ENCODE measurements around the gene KMT2B. TPM values are rescaled to one million over a fixed set of nuclear protein-coding genes. Genes with fewer than 3 reads are reported as not detected.

KMT2B gene
- total and polyA plus RNA-seq, 5 donors: 13.8 to 19.1 (median 16.8) TPM

- no peak for ATAC-seq
- no peaks in the 10 kb centered on the region for H3K9me3 ChIP-seq (ENCODE audit: control insufficient read depth, low read length)
- no peaks in the 10 kb centered on the region for H3K27me3 ChIP-seq (ENCODE audit: control insufficient read depth, insufficient read depth)
- H3K27ac ChIP-seq (ENCODE audit: low read length): no peak overlapping the region
- peak in 1 of 3 donors; percentile 28 for DNase-seq
- H3K4me3 ChIP-seq (ENCODE audit: low read length): no peak overlapping the region
- WGBS: 89% methylated on average over 37 of the region's 37 CpGs
- H3K4me1 ChIP-seq (ENCODE audit: control insufficient read depth, insufficient read depth, low read length): no peaks in the 10 kb centered on the region
- intact Hi-C loops (cut with DNase I): no loop called here
Measured at GRCh38 chr19:35738021-35738886, 20.5 kb downstream of the KMT2B start.

GRCh38 chr19:35738887-35739229 is 21.1 kb downstream of the KMT2B start:
- DNase-seq (no peak), ATAC-seq (no peak)
- Histone ChIP-seq H3K9me3 (ENCODE audit: control insufficient read depth, low read length) (no peaks in the 10 kb centered on the region), H3K27me3 (ENCODE audit: control insufficient read depth, insufficient read depth) (no peaks in the 10 kb centered on the region), H3K27ac (ENCODE audit: low read length) (no peak overlapping the region), H3K4me1 (ENCODE audit: control insufficient read depth, insufficient read depth, low read length) (no peaks in the 10 kb centered on the region), H3K4me3 (ENCODE audit: low read length) (no peak overlapping the region)
- 82% methylated on average over 2 of the region's 2 CpGs for WGBS
- intact Hi-C loops (cut with DNase I): no loop called here

DNA sequence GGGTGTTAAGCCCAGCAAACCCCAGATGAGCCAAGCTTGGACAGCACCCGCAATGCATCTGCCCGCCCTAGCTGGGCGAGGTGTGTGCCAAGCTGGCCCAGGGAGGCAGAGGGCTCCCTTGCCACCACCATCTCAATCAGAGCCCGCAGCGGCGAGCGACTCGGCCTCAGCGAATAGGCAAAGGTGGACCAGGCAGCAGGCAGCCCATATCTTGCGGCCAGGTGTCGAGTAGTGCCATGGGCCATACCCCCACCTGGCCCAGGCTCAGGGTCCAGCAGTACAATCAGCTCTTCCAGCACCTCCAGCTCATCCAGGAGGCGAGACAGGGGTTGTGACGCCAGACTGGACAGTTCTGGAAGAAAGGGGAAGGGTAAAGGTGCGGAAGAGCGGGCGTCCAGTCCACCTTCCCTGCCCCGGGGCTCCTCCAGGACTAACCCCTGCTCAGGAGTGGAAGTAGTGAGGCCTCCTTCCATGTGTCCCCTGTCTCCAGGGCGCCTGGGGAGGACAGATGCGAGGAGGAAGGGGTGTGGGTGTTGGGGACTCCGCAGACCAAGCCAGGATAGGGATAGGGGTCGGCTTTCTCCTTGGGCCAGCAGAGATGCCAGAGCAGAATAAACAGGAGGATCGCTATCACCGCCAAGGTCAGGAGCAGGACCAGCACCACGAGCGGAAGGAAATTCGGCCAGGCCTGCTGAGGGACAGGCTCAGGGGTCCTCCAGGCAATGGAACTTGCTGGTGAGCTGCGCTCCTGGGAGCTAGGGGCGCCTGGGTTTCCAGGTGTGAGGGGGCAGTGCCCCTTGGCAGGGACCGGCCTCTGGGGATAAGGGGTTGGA is 21.7 kb downstream of the KMT2B start:
- H3K4me1 ChIP-seq (ENCODE audit: control insufficient read depth, insufficient read depth, low read length): peaks cover 4% of the 10 kb centered on the region

GRCh38 chr19:35740108-35740422 is 22.3 kb downstream of the KMT2B start:
- Histone ChIP-seq H3K4me1 (ENCODE audit: control insufficient read depth, insufficient read depth, low read length) (peaks cover 4% of the 10 kb centered on the region), H3K9me3 (ENCODE audit: control insufficient read depth, low read length) (no peaks in the 10 kb centered on the region), H3K4me3 (ENCODE audit: low read length) (peak overlapping the region; percentile 55), H3K27me3 (ENCODE audit: control insufficient read depth, insufficient read depth) (no peaks in the 10 kb centered on the region), H3K27ac (ENCODE audit: low read length) (peak overlapping the region; percentile 68)
- intact Hi-C loops (cut with DNase I): no loop called here
- ATAC-seq (no peak), DNase-seq (no peak)
- 1% methylated on average over 16 of the region's 16 CpGs for WGBS

More for the DNA sequence above, 21.7 kb downstream of the KMT2B start:
- H3K27me3 ChIP-seq (ENCODE audit: control insufficient read depth, insufficient read depth): no peaks in the 10 kb centered on the region
- H3K9me3 ChIP-seq (ENCODE audit: control insufficient read depth, low read length): no peaks in the 10 kb centered on the region
- peak in 2 of 3 donors; percentile 32 to 76 for DNase-seq
- no peak overlapping the region for H3K27ac ChIP-seq (ENCODE audit: low read length)
- WGBS: 71% methylated on average over 29 of the region's 29 CpGs
- intact Hi-C loops (cut with DNase I): no loop called here
- no peak overlapping the region for H3K4me3 ChIP-seq (ENCODE audit: low read length)
- no peak for ATAC-seq

- H3K4me1 ChIP-seq (ENCODE audit: control insufficient read depth, insufficient read depth, low read length): peaks cover 4% of the 10 kb centered on the region
Measured at GRCh38 chr19:35740423-35741202, 22.8 kb downstream of the KMT2B start.

GRCh38 chr19:35741203-35741515 is 23.4 kb downstream of the KMT2B start:
- H3K27ac ChIP-seq (ENCODE audit: low read length): peak overlapping the region; percentile 79
- 3% methylated on average over 12 of the region's 12 CpGs for WGBS
- H3K4me1 ChIP-seq (ENCODE audit: control insufficient read depth, insufficient read depth, low read length): peaks cover 4% of the 10 kb centered on the region
- H3K27me3 ChIP-seq (ENCODE audit: control insufficient read depth, insufficient read depth): no peaks in the 10 kb centered on the region
- no peak for ATAC-seq
- DNase-seq: no peak
- intact Hi-C loops (cut with DNase I): no loop called here
- peak overlapping the region; percentile 69 for H3K4me3 ChIP-seq (ENCODE audit: low read length)
- no peaks in the 10 kb centered on the region for H3K9me3 ChIP-seq (ENCODE audit: control insufficient read depth, low read length)

More at GRCh38 chr19:35740423-35741202, 22.8 kb downstream of the KMT2B start:
- DNase-seq (peak; percentile 99 to 100 (median 99)), ATAC-seq (peak; percentile 88 to 91)
- WGBS: under 1% methylated on average over 63 of the region's 63 CpGs
- Histone ChIP-seq H3K4me3 (ENCODE audit: low read length) (peak overlapping the region; percentile 69), H3K27me3 (ENCODE audit: control insufficient read depth, insufficient read depth) (no peaks in the 10 kb centered on the region), H3K9me3 (ENCODE audit: control insufficient read depth, low read length) (no peaks in the 10 kb centered on the region), H3K27ac (ENCODE audit: low read length) (peak overlapping the region; percentile 79)
- intact Hi-C loops (cut with DNase I): no loop called here

DNA sequence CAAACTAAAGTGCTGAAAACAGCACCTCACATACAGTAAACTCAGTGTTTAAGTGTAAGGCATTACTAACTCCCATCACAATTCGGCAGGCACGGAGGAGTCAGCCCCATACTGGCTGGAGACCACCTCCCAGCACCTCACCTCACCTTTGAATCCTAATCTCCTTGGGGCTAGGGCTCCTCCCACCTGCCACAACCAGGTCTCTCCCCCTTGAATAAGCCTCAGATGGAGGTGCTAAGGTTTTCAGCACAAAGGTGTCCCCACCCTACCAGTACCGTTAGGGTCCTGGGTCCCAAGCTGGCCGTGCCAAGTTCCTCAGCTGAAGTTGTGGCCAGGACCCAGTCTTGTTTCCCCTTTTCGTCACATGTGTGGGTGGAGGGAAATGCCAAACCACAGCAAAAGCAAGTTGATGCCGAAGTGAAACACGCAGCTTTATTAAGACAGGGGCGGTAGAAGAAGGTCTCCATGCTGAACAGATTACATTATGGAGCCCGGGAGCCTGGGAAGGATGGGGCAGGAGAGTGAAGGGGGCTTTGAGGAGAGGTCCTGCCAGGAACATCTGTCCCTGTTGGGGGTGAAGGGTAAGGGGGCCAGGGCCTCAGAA is 24.4 kb downstream of the KMT2B start, which contains the start of gene IGFLR1:
Gene IGFLR1 (minus strand): TSS at position 332 of the 604 bp plus-strand sequence. CDS start 1,272 bp downstream, outside the sequence.
- Histone ChIP-seq H3K27me3 (ENCODE audit: control insufficient read depth, insufficient read depth) (no peaks in the 10 kb centered on the region), H3K4me3 (ENCODE audit: low read length) (no peak within 1 kb of the TSS), H3K4me1 (ENCODE audit: control insufficient read depth, insufficient read depth, low read length) (peaks cover 4% of the 10 kb centered on the region), H3K27ac (ENCODE audit: low read length) (no peak within 1 kb of the TSS), H3K9me3 (ENCODE audit: control insufficient read depth, low read length) (no peaks in the 10 kb centered on the region)
- no peak for ATAC-seq
- intact Hi-C loops (cut with DNase I): no loop called here
- WGBS: 79% methylated on average over 9 of the region's 9 CpGs
- peak in 1 of 3 donors; percentile 62 for DNase-seq

DNA sequence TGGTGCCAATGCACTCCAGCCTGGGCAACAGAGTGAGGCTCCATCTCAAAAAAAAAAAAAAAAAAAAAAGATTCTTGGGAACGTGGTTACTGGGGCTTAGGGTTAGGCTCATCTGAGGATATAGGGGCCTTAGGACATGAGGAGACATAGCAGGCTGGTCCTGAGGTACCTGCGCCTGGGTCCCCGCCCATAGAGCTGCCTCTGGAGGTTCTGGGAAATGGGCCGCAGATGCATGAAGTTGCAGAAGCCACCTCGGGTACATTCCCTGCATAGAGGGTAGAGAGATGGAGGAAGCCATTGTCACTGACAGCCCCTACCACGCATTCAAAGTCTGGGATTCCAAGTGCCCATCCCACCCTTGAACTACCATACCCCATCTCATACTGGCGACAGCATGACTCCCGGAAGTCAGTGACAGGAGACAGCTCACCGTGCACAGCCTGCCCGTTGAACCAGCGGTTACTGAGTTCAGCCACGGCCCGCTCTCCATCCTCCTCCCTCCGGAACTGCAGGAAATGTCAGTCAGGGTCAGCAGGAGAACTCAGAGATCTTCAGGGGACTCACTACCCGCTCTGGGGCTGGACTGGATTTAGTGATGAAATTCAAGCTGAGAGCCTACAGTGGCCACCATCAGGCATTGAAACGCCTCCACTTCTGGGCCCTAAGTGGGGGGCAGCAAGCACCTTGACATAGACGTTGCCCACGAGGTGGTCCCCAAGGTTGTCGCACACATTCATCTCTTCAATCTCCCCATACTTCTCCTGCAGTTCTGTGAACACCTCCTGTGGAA is 26.0 kb downstream of the KMT2B start:
- Histone ChIP-seq H3K27me3 (ENCODE audit: control insufficient read depth, insufficient read depth) (no peaks in the 10 kb centered on the region), H3K9me3 (ENCODE audit: control insufficient read depth, low read length) (no peaks in the 10 kb centered on the region), H3K4me3 (ENCODE audit: low read length) (no peak overlapping the region), H3K4me1 (ENCODE audit: control insufficient read depth, insufficient read depth, low read length) (peaks cover 4% of the 10 kb centered on the region), H3K27ac (ENCODE audit: low read length) (no peak overlapping the region)
- DNase-seq: peak in 1 of 3 donors; percentile 57
- no peak for ATAC-seq
- intact Hi-C loops (cut with DNase I): no loop called here
- WGBS: 86% methylated on average over 19 of the region's 19 CpGs

DNA sequence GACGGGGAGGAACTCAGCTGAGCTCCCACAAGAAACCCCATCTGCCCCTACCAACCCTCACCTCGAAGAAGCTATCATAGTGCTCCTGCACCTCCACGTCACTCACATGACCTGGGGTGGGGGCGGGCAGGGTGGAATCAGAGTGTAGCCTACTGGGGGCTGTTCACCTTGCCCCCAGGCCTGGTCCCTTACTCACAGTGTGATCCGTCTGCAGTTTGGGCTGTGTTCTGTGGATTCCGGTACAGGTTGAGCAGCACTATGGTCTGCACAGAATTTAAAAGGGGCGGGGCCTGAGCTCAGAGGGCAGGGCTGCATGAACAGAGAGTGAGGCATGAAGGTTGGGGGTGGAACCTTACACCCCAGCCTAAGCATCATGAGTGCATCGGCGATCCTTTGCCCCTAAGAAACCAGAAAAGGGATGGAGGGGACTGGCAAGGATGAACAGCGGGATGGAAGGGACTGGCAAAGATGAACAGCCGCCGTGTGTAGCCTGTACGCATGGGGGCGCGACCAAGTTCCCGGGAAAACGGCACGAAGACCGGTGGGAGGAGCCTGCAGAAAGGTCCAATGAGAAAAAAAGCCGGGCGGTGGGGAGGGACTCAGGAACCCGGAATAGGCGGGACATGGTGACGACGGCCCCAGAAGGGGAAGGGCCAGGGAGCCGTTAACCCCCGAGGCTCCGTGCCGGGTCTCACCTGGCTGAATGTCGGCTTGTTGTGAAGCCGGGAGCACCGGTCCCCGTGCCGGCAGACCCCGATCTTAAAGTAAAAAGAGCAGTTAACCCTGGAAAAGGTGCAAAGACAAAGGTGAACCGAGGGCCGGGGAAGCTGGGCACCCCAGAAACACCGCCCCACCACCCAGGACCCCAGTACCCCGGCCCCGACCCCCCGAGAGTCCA is 26.9 kb downstream of the KMT2B start:
- peak overlapping the region; percentile 95 for H3K4me3 ChIP-seq (ENCODE audit: low read length)
- H3K9me3 ChIP-seq (ENCODE audit: control insufficient read depth, low read length): no peaks in the 10 kb centered on the region
- 8% methylated on average over 41 of the region's 41 CpGs for WGBS
- H3K27me3 ChIP-seq (ENCODE audit: control insufficient read depth, insufficient read depth): no peaks in the 10 kb centered on the region
- peak overlapping the region; percentile 97 for H3K27ac ChIP-seq (ENCODE audit: low read length)
- intact Hi-C loops (cut with DNase I): no loop called here
- peak; percentile 80 to 81 for ATAC-seq
- peak; percentile 95 to 97 (median 97) for DNase-seq
- peaks cover 4% of the 10 kb centered on the region for H3K4me1 ChIP-seq (ENCODE audit: control insufficient read depth, insufficient read depth, low read length)
